Endothelial cell of umbilical vein (primary cell): Measurements from ENCODE around the gene ZNF689.

Experiments used
- MYC ChIP-seq: IDR thresholded peaks from one replicate; pipeline ENCODE4 v1.6.1; 2011; ENCODE audit warnings: mild to moderate bottlenecking, low read depth, low read length
- POLR2AphosphoS5 ChIP-seq: IDR thresholded peaks from 2 replicates; pipeline ENCODE4 v1.6.1; 2012; ENCODE audit warnings: low read depth, mild to moderate bottlenecking, control low read depth, low read length, moderate library complexity; ENCODE audit not compliant: insufficient read depth
- TF ChIP-seq, protein P1 (sequence below), 2 donors: IDR thresholded peaks; 1 replicate in 1 of 2; 2 replicates in 1 of 2; pipeline ENCODE4 v1.5.1; 2011; ENCODE audit warnings: low read length in 2 of 2, mild to moderate bottlenecking in 2 of 2, moderate library complexity in 2 of 2, control low read depth in 1 of 2, inconsistent platforms in 1 of 2, low read depth in 1 of 2; ENCODE audit not compliant: insufficient read depth in 1 of 2; ENCODE audit errors: extremely low read depth in 1 of 2

DNA sequence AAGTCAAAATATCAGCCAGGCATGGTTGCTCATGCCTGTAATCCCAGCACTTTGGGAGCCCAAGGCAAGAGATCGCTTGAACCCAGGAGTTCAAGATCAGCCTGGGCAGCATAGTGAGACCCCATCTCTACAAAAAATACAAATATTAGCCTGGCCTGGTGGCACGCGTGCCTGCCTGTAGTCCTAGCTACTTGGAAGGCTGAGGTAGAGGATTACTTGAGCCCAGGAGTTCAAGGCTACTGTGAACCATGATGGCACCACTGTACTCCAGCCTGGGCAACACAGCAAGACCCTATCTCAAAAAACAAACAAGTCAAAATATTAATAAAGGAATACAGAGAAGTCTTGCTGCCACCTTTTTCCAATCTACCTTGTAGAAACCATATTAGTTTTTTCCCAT, 4.2 kb downstream of the ZNF689 start:
- TF ChIP-seq, protein P1, sequence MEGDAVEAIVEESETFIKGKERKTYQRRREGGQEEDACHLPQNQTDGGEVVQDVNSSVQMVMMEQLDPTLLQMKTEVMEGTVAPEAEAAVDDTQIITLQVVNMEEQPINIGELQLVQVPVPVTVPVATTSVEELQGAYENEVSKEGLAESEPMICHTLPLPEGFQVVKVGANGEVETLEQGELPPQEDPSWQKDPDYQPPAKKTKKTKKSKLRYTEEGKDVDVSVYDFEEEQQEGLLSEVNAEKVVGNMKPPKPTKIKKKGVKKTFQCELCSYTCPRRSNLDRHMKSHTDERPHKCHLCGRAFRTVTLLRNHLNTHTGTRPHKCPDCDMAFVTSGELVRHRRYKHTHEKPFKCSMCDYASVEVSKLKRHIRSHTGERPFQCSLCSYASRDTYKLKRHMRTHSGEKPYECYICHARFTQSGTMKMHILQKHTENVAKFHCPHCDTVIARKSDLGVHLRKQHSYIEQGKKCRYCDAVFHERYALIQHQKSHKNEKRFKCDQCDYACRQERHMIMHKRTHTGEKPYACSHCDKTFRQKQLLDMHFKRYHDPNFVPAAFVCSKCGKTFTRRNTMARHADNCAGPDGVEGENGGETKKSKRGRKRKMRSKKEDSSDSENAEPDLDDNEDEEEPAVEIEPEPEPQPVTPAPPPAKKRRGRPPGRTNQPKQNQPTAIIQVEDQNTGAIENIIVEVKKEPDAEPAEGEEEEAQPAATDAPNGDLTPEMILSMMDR (IDR thresholded peaks at IDR 0.05; ENCODE audit: extremely low read depth in 1 of 2, insufficient read depth in 1 of 2, low read depth in 1 of 2, low read length in 2 of 2) = no peak
- TF ChIP-seq POLR2AphosphoS5 = no peak
- no peak for TF ChIP-seq MYC
